Gastrocnemius medialis (tissue), 4 donors: ENCODE data around the gene ERO1B.

Experiments used
- POLR2A ChIP-seq, 2 donors: fragments of 450-650 bp; IDR thresholded peaks; one replicate each; pipeline ENCODE4 v1.6.1; 2017; ENCODE audit warnings: antibody characterized with exemption in 2 of 2, mild to moderate bottlenecking in 2 of 2, moderate library complexity in 2 of 2
- TF ChIP-seq, protein P1 (sequence below), 5 experiments: fragments of 450-650 bp in 3 of 5; fragments of 200-600 bp in 2 of 5; sonication (generic) in 2 of 5; IDR thresholded peaks in 4 of 5; conservative IDR thresholded peaks in 1 of 5; 1 replicate in 4 of 5; 2 replicates in 1 of 5; pipeline ENCODE4 v1.5.1; 2016 to 2019; ENCODE audit warnings: antibody characterized with exemption in 5 of 5, mild to moderate bottlenecking in 3 of 5, moderate library complexity in 3 of 5

GRCh38 chr1:236261033-236261432 lies 20.7 kb downstream of the ERO1B start:
- TF ChIP-seq, protein P1, sequence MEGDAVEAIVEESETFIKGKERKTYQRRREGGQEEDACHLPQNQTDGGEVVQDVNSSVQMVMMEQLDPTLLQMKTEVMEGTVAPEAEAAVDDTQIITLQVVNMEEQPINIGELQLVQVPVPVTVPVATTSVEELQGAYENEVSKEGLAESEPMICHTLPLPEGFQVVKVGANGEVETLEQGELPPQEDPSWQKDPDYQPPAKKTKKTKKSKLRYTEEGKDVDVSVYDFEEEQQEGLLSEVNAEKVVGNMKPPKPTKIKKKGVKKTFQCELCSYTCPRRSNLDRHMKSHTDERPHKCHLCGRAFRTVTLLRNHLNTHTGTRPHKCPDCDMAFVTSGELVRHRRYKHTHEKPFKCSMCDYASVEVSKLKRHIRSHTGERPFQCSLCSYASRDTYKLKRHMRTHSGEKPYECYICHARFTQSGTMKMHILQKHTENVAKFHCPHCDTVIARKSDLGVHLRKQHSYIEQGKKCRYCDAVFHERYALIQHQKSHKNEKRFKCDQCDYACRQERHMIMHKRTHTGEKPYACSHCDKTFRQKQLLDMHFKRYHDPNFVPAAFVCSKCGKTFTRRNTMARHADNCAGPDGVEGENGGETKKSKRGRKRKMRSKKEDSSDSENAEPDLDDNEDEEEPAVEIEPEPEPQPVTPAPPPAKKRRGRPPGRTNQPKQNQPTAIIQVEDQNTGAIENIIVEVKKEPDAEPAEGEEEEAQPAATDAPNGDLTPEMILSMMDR (IDR thresholded peaks at IDR 0.05 in 4 of 5, conservative IDR thresholded peaks at IDR 0.05 in 1 of 5), result no peak
- no peak for TF ChIP-seq POLR2A (IDR thresholded peaks at IDR 0.05)
